K562 (cell line): ENCODE data around the gene TDRD10. TPM values are rescaled to one million over a fixed set of nuclear protein-coding genes. Genes with fewer than 3 reads are reported as not detected.

Experiments used
- ATAC-seq: fragments of 200-7000 bp; cut with Tn5 transposase; 3 replicates; pipeline ENCODE4 v1.9.1; 2020; ENCODE audit warnings: moderate library complexity
- BruUV-seq: library from RNA; stranded (reverse); fragments of 400-500 nt; replicated peaks from 2 replicates; lab custom pipeline; 2021; lab: Mats Ljungman, UMichigan
- CTCF ChIA-PET: fragments of 300-600 bp; formaldehyde crosslinking; extraction: SDS; loops from one replicate; lab custom pipeline; 2021; ENCODE audit warnings: low intra/inter-chr PET ratio; lab: Yijun Ruan, JAX
- POLR2A ChIA-PET: fragments of 300-600, 350-650 bp; sonication (Branson Sonifier 250); formaldehyde crosslinking; extraction: SDS; loops from one replicate; lab custom pipeline; 2021; ENCODE audit warnings: antibody characterized with exemption, inconsistent platforms; lab: Yijun Ruan, JAX
- DNase-seq, 4 experiments: peaks; one replicate each; pipeline versions ENCODE4 v3.0.0 to v3.0.0-alpha.2; 2011 to 2018; ENCODE audit warnings: low spot score in 3 of 4, mixed read lengths in 3 of 4; ENCODE audit errors: extremely low read depth in 1 of 4
- FAIRE-seq: peaks from 2 replicates; lab custom pipeline; 2011; peaks lifted over from hg19 to GRCh38; lab: Jason Lieb, UNC
- H2AFZ ChIP-seq: 2 replicates; pipeline ENCODE4 v1.6.0; 2011; ENCODE audit warnings: low read depth, low read length, control low read depth, inconsistent platforms
- H3K27ac ChIP-seq: fragments of 200-600 bp; 3 replicates; pipeline ENCODE4 v1.8.0; 2011; ENCODE audit warnings: low read depth, mild to moderate bottlenecking, control low read depth, inconsistent platforms, low read length, moderate library complexity, mixed read lengths; ENCODE audit errors: extremely low read depth
- H3K27me3 ChIP-seq, 2 experiments: fragments of 300-600 bp in 1 of 2; 2 replicates in 1 of 2; 3 replicates in 1 of 2; pipeline versions ENCODE4 v1.6.0 to v1.8.0; 2011; ENCODE audit warnings: inconsistent platforms in 2 of 2, low read length in 2 of 2, mild to moderate bottlenecking in 1 of 2, mixed read lengths in 1 of 2, moderate library complexity in 1 of 2; ENCODE audit not compliant: control insufficient read depth in 2 of 2, insufficient read depth in 2 of 2
- H3K36me3 ChIP-seq: fragments of 300-600 bp; 3 replicates; pipeline ENCODE4 v1.8.0; 2011; ENCODE audit warnings: mild to moderate bottlenecking, low read length, inconsistent platforms; ENCODE audit not compliant: control insufficient read depth, insufficient read depth
- H3K4me1 ChIP-seq, 2 experiments: fragments of 200-600 bp in 1 of 2; replicated peaks in 1 of 2; 2 replicates in 1 of 2; 3 replicates in 1 of 2; pipeline versions ENCODE4 v1.5.1 to v1.8.0; 2011; ENCODE audit warnings: inconsistent platforms in 2 of 2, low read length in 2 of 2, mild to moderate bottlenecking in 1 of 2, mixed read lengths in 1 of 2, moderate library complexity in 1 of 2; ENCODE audit not compliant: control insufficient read depth in 2 of 2, insufficient read depth in 2 of 2
- H3K4me2 ChIP-seq: 2 replicates; pipeline ENCODE4 v1.6.1; 2011; ENCODE audit warnings: low read length, control low read depth, inconsistent platforms, mixed read lengths; ENCODE audit not compliant: insufficient read depth
- H3K4me3 ChIP-seq: fragments of 200-600 bp; sonication (generic), shearing (Covaris generic); 2 replicates; pipeline ENCODE4 v1.5.1; 2016; ENCODE audit warnings: control low read depth, inconsistent platforms
- H3K79me2 ChIP-seq: fragments of 200-600 bp; 3 replicates; pipeline ENCODE4 v1.8.0; 2011; ENCODE audit warnings: low read length, inconsistent platforms; ENCODE audit not compliant: control insufficient read depth, insufficient read depth
- H3K9ac ChIP-seq, 2 experiments: 2 replicates each; pipeline versions ENCODE4 v1.6.0 to v1.6.1; 2011; ENCODE audit warnings: low read depth in 2 of 2, low read length in 2 of 2, control low read depth in 1 of 2, inconsistent platforms in 1 of 2, mild to moderate bottlenecking in 1 of 2, mixed read lengths in 1 of 2; ENCODE audit not compliant: insufficient read depth in 1 of 2
- H3K9me1 ChIP-seq: one replicate; pipeline ENCODE4 v1.6.0; 2011; ENCODE audit warnings: inconsistent platforms, mild to moderate bottlenecking, low read length, moderate library complexity; ENCODE audit not compliant: control insufficient read depth, insufficient read depth
- H3K9me3 ChIP-seq: replicated peaks from 2 replicates; pipeline ENCODE4 v1.5.1; 2011; ENCODE audit warnings: low read depth, low read length, inconsistent platforms; ENCODE audit not compliant: control insufficient read depth, insufficient read depth
- H4K20me1 ChIP-seq: replicated peaks from 2 replicates; pipeline ENCODE4 v1.6.1; 2011; ENCODE audit warnings: low read length, inconsistent platforms, mixed read lengths; ENCODE audit not compliant: control insufficient read depth, insufficient read depth
- BRD9 ChIP-seq: fragments of 450-650 bp; IDR thresholded peaks from 2 replicates; pipeline ENCODE4 v1.6.1; 2018; ENCODE audit warnings: low read depth; ENCODE audit not compliant: partially characterized antibody
- CEBPG ChIP-seq, 3 experiments: fragments of 200-800 bp in 1 of 3; sonication (Bioruptor generic) in 1 of 3; sonication (generic) in 1 of 3; formaldehyde crosslinking in 1 of 3; IDR thresholded peaks in 2 of 3; conservative IDR thresholded peaks in 1 of 3; 2 replicates each; pipeline versions ENCODE4 v1.6.1 to v1.8.0; 2016 to 2022; ENCODE audit warnings: missing compliant biosample characterization in 2 of 3, missing genetic modification characterization in 2 of 3, mild to moderate bottlenecking in 1 of 3, missing genetic modification reagents in 1 of 3
- CTBP1 ChIP-seq: fragments of 450-650 bp; IDR thresholded peaks from 2 replicates; pipeline ENCODE4 v1.6.1; 2016; ENCODE audit warnings: borderline replicate concordance
- DNMT1 ChIP-seq: fragments of 450-650 bp; IDR thresholded peaks from 2 replicates; pipeline ENCODE4 v1.6.1; 2016; ENCODE audit warnings: antibody characterized with exemption, mild to moderate bottlenecking
- ETV5 ChIP-seq: sonication (generic); formaldehyde crosslinking; IDR thresholded peaks from 2 replicates; pipeline ENCODE4 v1.4.0; 2020; ENCODE audit warnings: low read depth, mild to moderate bottlenecking, missing genetic modification reagents
- KDM4B ChIP-seq, 2 experiments: fragments of 450-650 bp in 1 of 2; sonication (generic) in 1 of 2; IDR thresholded peaks; 2 replicates each; pipeline ENCODE4 v1.6.1; 2016 to 2017; ENCODE audit warnings: borderline replicate concordance in 2 of 2, antibody characterized with exemption in 1 of 2, low read depth in 1 of 2, mild to moderate bottlenecking in 1 of 2
- NKRF ChIP-seq: fragments of 450-650 bp; IDR thresholded peaks from 2 replicates; pipeline ENCODE4 v1.6.1; 2016; ENCODE audit warnings: borderline replicate concordance
- SREBF1 ChIP-seq: fragments of 150-350 bp; IDR thresholded peaks from 2 replicates; pipeline ENCODE4 v1.6.1; 2014; ENCODE audit warnings: antibody characterized with exemption, low read depth, low read length, borderline replicate concordance
- SRSF1 ChIP-seq: fragments of 200-400 bp; formaldehyde crosslinking; IDR thresholded peaks from 2 replicates; pipeline ENCODE4 v1.6.1; 2017; ENCODE audit warnings: mild to moderate bottlenecking, low read depth, low read length, moderate library complexity
- TRIM28 ChIP-seq: fragments of 450-650 bp; IDR thresholded peaks from 2 replicates; pipeline ENCODE4 v1.6.1; 2017
- ZKSCAN8 ChIP-seq: fragments of 200-800 bp; sonication (Bioruptor generic); IDR thresholded peaks from 2 replicates; pipeline ENCODE4 v1.6.1; 2016; ENCODE audit warnings: missing genetic modification characterization, missing compliant biosample characterization
- WGBS: fragments of 100-300 bp; shearing (Covaris generic); methylation state at CpG from one replicate; pipeline ENCODE4 v1.1.6; 2016; ENCODE audit warnings: low coverage, mixed read lengths; ENCODE audit not compliant: insufficient coverage; ENCODE audit errors: missing lambda C conversion rate; 5-methylcytosine and 5-hydroxymethylcytosine counted together
- in situ Hi-C: fragments of 300-500 bp; cut with MboI; formaldehyde crosslinking; loops from 4 replicates; pipeline ENCODE4 v1.15.0; 2018; ENCODE audit warnings: inconsistent platforms, mixed read lengths
- intact Hi-C: fragments of 100-400 bp; cut with micrococcal nuclease; formaldehyde crosslinking; loops from 2 replicates; pipeline ENCODE4 v1.14.2; 2022
- polyA plus RNA-seq, 8 experiments: library from polyadenylated mRNA; depleted of rRNA in 4 of 8; stranded (reverse) in 5 of 8; unstranded in 3 of 8; fragments of >200 nt; fragmentation: Nextera tagmentation in 2 of 8; fragmentation: Illumina TruSeq in 1 of 8; extraction: Ambion mirVana in 2 of 8; extraction: Trizol in 1 of 8; gene quantifications; 2 replicates each; pipeline versions ENCODE4 v1.2.1 to v1.2.3, GENCODE V29; 2011 to 2014; ENCODE audit warnings: inconsistent platforms in 1 of 8, missing spikeins in 1 of 8
- total RNA-seq, 7 experiments: library from RNA; depleted of rRNA in 6 of 7; stranded (reverse); fragments of >200 nt in 6 of 7; fragmentation: Illumina TruSeq in 2 of 7; extraction: Trizol in 2 of 7; gene quantifications; 2 replicates each; pipeline versions ENCODE4 v1.2.1 to v1.2.3, GENCODE V29; 2011 to 2021; ENCODE audit warnings: low replicate concordance in 1 of 7

Gene TDRD10
- total and polyA plus RNA-seq, 9 of the 15 experiments (the other 6 are each of a cell fraction or from before 2014, with no cell fraction given), result not detected

- no peak for ATAC-seq
- Histone ChIP-seq H3K27me3 (peaks cover 8 to 22% of the 10 kb centered on the region in 2 experiments; a peak in 4 of 5 replicates), H3K4me3 (no peak overlapping the region), H3K9me3 (no peaks in the 10 kb centered on the region), H3K9me1 (no peaks in the 10 kb centered on the region), H3K4me1 (no peaks in the 10 kb centered on the region; a peak in 1 of 5 replicates), H3K9ac (no peak overlapping the region; a peak in 1 of 4 replicates), H4K20me1 (no peaks in the 10 kb centered on the region), H3K4me2 (no peak overlapping the region), H2AFZ (no peak overlapping the region), H3K36me3 (no peaks in the 10 kb centered on the region), H3K79me2 (no peaks in the 10 kb centered on the region), H3K27ac (no peak overlapping the region)
- no TSS peak for BruUV-seq
- in situ Hi-C loops, result no loop called here
- ChIA-PET CTCF (no interaction called here), POLR2A (interaction anchor here (0.5 to 0.6 kb wide), 2 partner anchors 456 to 465 kb away, joined by 3 to 4 read pairs; no protein-coding TSS in a partner anchor)
- DNase-seq, result no peak
- intact Hi-C loops, result no loop called here
- no peak for FAIRE-seq
- no peak for TF ChIP-seq ETV5 (CRISPR knock-in tag)
- no peak for TF ChIP-seq CEBPG (CRISPR knock-in tag; IDR thresholded peaks at IDR 0.05)
- no peak for TF ChIP-seq CEBPG (tag; conservative IDR thresholded peaks at IDR 0.05 in 1 of 2, IDR thresholded peaks at IDR 0.05 in 1 of 2)
- no peak for TF ChIP-seq TRIM28
- TF ChIP-seq SREBF1, result no peak
- no peak for TF ChIP-seq DNMT1
- TF ChIP-seq NKRF, result no peak
- TF ChIP-seq CTBP1, result no peak
- no peak for TF ChIP-seq SRSF1
- no peak for TF ChIP-seq KDM4B (IDR thresholded peaks at IDR 0.05; ENCODE audit: borderline replicate concordance in 2 of 2, low read depth in 1 of 2)
- no peak for TF ChIP-seq BRD9
- TF ChIP-seq ZKSCAN8 (CRISPR knock-in tag), result no peak
- WGBS, result 4% methylated on average over 2 of the region's 3 CpGs
Observed at GRCh38 chr1:154474802-154475201, 27.2 kb upstream of the TDRD10 start.
